CD4-positive, alpha-beta T cell treated with Interleukin-15 for 4 hours (primary cell): ENCODE results near the gene LDLR.
A peak's percentile ranks its signal among the peaks of the same experiment; 100 is the strongest.
"Not testable (repeated sequence)": the region's sequence is repeated elsewhere in the genome, so short reads cannot be mapped to it uniquely, and the experiment has no call there.

Source experiments
- DNase-seq: peaks from one replicate; pipeline ENCODE4 v3.0.0-alpha.2; 2020; ENCODE audit warnings: low spot score

LDLR gene

DNA sequence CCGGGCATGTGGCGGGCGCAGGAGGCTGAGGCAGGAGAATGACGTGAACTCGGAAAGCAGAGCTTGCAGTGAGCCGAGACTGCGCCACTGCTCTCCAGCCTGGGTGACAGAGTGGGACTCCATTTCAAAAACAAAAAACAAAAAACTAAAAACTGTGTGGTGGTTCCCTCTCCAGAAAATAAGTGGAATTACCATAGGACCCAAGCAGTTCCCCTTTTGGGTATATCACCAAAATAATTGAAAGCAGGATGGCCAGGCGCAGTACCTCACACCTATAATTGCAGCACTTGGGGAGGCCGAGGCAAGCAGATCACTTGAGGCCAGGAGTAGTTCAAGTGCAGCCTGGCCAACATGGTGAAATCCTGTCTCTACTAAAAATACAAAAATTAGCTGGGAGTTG lies 15.7 kb upstream of the LDLR start:
- no peak for DNase-seq

DNA sequence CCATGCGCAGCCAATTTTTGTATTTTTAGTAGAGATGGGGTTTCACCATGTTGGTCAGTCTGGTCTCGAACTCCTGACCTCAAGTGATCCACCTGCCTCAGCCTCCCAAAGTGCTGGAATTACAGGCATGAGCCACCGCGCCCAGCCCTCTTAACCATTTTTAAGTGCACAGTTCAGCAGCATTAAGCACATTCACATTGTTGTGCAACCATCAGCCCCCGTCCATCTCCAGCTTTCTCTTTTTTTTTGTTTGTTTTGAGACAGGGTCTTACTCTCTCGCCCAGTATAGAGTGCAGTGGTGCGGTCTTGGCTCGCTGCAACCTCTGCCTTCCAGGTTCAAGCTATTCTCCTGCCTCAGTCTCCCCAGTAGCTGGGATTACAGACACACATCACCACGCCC lies 12.5 kb upstream of the LDLR start:
- not testable (repeated sequence) for DNase-seq

DNA sequence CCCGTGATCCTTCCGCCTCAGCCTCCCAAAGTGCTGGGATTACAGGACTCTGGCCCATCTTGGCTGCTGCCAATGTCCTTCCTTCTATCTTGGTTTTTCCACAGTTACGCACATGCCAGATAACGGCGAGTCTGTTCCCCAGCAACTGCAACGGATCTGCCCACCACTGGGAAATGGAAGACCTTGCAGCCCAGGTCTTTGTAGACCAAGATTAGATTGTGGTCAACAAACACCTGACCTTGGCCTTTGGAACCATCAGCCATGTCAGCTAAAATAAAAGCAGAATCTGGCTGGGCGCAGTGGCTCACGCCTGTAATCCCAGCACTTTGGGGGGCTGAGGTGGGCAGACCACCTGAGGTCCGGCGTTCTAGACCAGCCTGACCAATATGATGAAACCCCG lies 10.4 kb upstream of the LDLR start:
- DNase-seq, result no peak

DNA sequence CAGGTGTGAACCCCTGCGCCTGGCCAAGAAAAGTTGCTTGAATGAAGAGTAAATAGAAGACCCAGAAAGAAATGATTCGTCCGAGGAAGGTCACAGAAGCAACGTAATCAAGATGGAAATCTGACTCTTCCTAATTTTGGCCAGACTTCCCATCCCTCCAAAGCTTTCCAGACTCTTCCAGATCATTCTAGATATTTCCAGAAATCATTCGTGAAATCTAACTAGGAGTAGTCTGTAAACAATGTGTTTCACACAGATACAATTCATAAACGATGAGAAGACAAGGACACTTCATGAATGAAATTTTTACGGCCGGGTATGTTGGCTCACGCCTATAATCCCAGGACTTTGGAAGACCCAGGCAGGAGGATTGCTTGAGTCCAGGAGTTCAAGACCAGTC lies 9.3 kb upstream of the LDLR start:
- DNase-seq, result no peak

DNA sequence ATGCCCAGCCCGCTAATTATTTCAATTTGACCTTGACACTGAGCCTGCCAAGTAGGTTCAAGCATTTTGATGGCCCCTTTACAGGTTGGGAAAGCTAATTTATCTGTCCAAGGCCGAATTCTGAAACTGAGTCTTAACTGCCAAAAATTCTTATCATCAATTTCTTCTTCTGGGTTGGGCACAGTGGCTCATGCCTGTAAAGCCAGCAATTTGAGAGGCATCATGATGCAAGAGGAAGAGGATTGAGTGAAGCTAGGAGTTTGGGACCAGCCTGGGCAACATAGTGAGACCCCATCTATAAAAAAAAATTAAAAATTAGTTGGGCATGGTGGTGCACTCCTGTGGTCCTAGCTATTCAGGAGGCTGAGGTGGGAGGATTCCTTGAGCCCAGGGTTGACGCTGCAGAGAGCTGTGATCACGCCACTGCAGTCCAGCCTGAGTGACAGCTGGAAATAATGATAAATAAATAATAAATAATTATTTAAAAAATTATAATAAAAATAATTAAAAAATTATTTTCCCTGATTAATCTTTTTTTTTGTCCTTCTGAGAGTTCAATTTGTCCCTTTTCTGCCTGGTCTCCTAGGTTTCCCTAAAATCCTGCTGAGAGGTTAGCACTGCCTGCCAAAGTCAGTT lies 1.3 kb upstream of the LDLR start:
- no peak for DNase-seq

DNA sequence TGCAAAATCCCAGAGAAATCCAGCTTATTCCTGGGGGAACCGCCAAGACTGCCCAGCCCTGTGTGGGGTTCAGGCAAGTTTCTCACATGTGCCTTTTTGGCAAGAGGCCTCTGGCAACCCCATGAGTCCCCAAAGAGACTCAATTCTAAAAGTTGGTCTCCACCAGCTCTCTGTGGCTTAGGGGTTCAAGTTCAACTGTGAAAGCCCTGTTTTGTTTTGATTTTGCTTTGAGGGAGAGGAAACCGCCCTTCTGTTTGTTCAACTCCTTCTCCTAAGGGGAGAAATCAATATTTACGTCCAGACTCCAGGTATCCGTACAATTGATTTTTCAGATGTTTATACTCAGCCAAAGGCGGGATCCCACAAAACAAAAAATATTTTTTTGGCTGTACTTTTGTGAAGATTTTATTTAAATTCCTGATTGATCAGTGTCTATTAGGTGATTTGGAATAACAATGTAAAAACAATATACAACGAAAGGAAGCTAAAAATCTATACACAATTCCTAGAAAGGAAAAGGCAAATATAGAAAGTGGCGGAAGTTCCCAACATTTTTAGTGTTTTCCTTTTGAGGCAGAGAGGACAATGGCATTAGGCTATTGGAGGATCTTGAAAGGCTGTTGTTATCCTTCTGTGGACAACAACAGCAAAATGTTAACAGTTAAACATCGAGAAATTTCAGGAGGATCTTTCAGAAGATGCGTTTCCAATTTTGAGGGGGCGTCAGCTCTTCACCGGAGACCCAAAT lies 583 bp upstream of the LDLR start:
- DNase-seq, result no peak

DNA sequence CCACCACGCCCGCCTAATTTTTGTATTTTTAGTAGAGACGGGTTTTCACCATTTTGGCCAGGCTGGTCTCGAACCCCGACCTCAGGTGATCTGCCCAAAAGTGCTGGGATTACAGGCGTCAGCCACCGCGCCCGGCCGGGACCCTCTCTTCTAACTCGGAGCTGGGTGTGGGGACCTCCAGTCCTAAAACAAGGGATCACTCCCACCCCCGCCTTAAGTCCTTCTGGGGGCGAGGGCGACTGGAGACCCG lies 676 bp downstream of the LDLR start:
- DNase-seq, result peak; percentile 32

DNA sequence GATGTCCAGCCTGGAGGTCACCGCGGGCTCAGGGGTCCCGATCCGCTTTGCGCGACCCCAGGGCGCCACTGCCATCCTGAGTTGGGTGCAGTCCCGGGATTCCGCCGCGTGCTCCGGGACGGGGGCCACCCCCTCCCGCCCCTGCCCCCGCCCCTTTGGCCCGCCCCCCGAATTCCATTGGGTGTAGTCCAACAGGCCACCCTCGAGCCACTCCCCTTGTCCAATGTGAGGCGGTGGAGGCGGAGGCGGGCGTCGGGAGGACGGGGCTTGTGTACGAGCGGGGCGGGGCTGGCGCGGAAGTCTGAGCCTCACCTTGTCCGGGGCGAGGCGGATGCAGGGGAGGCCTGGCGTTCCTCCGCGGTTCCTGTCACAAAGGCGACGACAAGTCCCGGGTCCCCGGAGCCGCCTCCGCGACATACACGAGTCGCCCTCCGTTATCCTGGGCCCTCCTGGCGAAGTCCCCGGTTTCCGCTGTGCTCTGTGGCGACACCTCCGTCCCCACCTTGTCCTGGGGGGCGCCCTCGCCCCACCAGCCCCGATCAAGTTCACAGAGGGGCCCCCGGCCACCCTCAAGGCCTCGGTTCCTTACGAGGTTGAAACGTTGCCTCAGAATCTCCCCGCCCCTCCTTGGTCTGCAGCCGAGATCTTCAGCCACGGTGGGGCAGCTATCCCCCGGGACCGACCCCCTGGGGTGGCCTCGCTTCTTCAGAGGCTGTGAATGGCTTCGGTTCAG lies 1.2 kb downstream of the LDLR start:
- peak; percentile 98 for DNase-seq

DNA sequence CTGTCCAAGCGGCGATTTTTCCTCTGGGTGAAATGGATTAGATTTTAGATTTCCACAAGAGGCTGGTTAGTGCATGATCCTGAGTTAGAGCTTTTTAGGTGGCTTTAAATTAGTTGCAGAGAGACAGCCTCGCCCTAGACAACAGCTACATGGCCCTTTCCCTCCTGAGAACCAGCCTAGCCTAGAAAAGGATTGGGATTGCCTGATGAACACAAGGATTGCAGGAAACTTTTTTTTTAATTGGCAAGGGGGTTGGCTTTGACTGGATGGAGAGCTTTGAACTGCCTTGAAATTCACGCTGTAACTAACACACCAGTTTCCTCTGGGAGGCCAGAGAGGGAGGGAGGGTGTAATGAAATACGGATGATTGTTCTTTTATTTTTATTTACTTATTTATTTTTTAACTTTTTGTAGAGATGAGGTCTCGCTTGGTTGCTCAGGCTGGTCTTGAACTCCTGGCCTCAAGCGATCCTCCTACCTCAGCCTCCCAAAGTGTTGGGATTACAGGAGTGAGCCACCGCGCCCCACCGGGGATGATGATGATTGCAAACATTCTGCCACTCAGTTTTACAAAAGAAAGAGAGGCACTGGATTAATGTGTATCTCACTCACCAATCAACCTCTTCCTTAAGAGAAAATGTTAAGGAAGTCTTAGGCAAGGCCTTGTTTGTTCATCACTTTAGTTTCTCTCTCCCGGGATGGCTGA lies 1.9 kb downstream of the LDLR start:
- no peak for DNase-seq

DNA sequence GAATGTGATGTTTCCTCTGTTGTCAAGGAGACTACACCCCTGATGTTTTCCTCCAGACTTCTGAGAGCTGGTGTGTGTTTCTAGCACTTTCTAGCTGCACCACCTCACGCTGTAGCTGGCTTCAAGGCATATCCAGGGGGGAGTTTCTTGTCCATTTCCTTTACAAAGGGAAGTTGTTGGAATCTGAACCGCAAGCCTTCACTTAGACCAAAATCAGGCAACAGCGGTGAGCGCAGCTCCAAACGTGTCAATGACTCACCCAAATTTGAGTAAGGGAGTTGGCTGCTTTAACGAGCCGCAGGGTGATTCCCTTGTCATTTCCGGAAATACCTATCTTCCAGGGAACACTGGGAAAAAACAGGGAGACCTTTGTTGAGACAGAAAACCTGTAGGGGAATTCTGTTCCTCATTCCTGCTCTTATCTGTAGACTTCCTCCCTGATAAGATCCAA lies 2.5 kb downstream of the LDLR start:
- peak; percentile 83 for DNase-seq

DNA sequence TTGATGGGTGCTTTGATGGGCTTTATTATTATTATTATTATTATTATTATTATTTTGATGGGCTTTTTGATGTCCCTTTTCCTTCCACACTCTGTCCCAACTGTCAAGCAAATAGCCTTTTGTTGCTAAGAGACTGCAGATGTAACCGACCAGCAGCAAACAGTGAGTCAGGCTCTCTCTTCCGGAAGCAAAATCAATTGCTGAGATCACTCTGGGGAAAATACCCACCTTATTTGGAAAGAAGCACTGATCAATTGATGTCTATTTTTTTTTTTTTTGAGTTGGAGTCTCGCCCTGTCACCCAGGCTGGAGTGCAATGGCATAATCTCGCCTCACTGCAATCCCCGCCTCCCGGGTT lies 2.9 kb downstream of the LDLR start:
- peak; percentile 89 for DNase-seq

DNA sequence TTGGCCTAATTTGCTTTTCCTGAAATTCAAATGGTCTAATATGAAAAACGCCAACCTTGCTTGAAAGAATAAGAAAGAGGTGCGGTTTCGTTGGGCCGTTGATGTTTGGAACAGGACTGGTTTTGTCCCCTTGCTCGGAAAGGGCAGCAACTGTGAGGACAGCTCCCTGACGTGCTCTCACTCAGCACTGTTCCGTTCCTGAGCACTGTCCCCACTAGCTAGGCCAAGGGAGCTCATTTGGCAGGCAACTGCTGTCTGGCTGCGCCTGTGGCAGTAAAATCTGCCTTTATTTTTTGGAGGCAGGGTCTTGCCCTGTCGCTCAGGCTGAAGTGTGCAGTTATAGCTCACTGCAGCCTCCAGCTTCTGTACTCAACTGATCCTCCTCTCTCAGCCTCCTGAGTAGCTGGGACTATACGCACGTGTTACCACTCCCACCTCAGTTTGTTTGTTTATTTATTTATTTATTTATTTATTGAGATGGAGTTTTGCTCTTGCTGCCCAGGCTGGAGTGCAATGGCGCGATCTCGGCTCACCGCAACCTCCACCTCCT lies 4.5 kb downstream of the LDLR start:
- no peak for DNase-seq

DNA sequence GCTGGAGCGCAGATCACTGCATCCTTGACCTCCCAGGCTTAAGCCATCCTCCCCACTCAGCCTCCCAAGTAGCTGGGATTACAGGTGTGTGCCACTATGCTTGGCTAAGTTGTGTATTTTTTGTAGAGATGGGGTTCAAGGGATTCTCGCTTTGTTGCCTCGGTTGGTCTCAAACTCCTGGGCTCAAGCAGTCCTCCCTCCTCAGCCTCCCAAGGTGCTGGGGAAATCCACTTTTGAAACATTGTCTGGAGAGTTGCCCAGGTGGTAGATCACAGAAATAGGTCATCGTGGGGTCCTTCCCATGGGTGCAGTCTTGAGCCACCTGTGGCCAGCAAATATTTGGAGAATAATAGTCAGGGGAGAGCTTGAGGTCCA lies 5.2 kb downstream of the LDLR start:
- DNase-seq, result no peak

DNA sequence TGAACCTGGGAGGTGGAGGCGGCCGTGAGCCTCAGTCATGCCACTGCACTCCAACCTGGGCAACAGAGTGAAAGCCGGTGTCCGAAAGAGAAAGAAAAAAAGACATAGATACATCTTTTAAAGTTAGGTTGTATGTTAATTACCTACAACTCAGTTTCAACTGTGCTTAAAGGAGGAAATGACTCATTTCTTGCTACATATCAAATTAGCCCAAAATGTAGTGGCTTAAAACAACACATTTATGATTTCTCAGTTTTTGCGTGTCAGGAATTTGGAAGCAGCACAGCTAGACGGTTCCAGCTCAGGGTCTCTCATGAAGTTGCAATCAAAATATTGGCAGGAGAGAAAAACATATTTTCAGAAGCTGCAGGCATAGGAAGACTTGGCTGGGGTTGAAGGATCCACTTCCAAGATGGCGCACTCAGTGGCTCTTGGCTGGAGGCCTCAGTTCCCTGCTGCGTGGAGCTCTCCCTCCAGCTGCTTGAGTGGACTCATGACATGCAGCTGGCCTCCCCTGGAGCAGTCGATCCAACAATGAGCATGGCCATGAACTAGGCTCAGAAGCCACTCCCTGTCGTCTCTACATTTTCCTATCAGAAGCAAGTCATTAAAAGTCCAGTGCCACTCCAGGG lies 7.1 kb downstream of the LDLR start:
- DNase-seq, result peak; percentile 63

DNA sequence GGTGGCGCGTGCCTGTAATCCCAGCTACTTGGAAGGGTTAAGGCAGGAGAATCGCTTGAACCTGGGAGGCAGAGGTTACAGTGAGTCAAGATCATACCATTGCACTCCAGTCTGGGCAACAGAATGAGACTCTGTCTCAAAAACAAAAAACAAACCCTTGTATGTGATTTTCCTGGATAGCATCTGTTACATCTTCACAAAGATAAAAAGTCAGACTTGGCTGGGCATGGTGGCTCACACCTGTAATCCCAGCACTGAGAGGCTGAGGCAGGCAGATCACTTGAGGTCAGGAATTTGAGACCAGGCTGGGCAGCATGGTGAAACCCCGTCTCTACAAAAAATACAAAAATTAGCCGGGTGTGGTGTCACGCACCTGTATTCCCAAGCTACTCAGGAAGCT lies 8.1 kb downstream of the LDLR start:
- not testable (repeated sequence) for DNase-seq

DNA sequence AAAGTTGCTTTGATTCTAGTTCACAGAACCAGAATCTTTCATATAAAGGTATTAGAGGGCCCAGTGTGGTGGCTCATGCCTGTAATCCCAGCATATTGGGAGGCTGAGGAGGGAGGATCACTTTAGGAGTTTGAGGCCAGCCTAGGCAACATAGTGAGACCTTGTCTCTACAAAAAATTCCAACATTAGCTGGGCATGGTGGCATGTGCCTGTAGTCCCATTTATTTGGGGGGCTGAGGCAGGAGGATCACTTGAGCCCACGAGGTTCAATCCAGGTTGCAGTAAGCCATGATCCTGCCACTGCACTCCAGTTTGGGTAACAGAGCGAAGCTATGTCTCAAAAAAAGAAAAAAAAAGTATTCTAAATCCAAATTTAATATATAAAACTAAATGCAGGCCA lies 9.1 kb downstream of the LDLR start:
- no peak for DNase-seq

DNA sequence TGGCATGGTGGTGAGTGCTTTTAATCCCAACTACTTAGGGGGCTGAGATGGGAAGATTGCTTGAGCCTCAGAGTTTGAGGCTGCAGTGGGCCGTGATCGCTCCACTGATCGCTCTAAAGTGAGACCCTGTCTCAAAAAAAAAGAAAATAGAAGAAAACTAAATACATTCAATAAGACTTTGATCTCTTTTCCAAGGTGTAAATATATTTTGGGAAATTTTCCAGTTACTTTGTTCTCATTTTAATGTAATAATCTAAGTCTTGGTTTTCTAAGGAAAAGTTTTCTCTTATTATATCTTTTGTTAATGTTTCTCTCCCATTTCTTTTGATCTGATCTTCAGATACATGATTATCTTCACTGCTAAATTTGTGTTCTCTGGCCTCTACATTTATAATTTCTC lies 9.6 kb downstream of the LDLR start:
- DNase-seq, result no peak

DNA sequence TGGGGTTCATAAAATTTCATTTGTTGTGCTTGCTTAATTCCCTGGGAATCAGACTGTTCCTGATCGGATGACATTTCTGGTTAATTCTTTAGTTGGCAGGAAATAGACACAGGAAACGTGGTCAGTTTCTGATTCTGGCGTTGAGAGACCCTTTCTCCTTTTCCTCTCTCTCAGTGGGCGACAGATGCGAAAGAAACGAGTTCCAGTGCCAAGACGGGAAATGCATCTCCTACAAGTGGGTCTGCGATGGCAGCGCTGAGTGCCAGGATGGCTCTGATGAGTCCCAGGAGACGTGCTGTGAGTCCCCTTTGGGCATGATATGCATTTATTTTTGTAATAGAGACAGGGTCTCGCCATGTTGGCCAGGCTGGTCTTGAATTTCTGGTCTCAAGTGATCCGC lies 10.8 kb downstream of the LDLR start:
- DNase-seq, result no peak

DNA sequence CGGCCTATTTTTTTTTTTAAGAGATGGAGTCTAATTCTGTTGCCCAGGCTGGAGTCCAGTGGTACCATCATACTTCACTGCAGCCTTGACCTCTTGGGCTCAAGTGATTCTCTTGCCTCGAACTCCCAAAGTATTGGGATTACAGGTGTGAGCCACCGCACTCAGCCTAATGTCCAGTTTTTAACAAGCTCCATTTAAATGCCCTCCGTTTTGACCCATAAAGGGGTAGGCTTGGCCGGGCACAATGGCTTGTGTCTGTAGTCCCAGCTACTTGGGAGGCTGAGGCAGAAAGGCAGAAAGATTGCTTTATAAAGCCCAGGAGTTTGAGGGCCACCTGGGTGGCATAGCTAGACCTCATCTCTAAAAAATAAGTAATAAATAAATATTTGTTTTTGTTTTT lies 11.8 kb downstream of the LDLR start:
- no peak for DNase-seq

DNA sequence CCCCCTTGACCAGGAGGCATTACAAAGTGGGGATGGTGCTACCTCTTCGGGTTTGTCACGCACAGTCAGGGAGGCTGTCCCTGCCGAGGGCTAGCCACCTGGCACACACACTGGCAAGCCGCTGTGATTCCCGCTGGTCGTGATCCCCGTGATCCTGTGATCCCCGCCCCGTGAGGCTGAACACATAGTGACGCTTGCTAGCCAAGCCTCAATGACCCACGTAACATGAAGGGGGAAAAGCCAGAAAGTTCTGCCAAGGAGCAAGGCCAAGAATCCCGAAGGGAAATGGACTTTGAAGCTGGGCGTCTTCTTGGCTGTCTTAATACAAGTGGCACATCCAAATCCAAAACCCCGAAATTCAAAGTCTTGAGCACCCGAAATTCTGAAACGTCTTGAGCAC lies 13.7 kb downstream of the LDLR start:
- no peak for DNase-seq

DNA sequence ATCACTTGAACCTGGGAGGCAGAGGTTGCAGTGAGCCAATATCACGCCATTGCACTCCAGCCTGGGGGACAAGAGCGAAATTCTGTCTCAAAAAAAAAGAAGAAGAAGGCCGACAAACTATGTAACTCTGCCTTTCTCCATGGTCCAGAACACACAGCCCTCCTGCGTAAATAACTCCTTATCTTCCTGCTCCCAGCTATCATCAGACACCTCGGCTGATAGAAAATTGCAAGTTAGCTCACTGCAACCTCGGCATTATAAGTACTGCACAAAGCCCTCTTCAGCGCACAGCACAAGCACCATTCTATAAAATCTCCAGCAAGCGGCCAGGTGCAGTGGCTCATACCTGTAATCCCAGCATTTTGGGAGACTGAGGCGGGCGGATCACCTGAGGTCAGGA lies 14.4 kb downstream of the LDLR start:
- DNase-seq, result not testable (repeated sequence)

DNA sequence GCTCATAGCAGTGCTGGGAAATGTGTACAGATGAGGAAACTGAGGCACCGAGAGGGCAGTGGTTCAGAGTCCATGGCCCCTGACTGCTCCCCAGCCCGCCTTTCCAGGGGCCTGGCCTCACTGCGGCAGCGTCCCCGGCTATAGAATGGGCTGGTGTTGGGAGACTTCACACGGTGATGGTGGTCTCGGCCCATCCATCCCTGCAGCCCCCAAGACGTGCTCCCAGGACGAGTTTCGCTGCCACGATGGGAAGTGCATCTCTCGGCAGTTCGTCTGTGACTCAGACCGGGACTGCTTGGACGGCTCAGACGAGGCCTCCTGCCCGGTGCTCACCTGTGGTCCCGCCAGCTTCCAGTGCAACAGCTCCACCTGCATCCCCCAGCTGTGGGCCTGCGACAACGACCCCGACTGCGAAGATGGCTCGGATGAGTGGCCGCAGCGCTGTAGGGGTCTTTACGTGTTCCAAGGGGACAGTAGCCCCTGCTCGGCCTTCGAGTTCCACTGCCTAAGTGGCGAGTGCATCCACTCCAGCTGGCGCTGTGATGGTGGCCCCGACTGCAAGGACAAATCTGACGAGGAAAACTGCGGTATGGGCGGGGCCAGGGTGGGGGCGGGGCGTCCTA lies 15.9 kb downstream of the LDLR start:
- DNase-seq, result no peak
